HCT116 (cell line): Measurements from ENCODE around the gene SLC10A7. TPM values are rescaled to one million over a fixed set of nuclear protein-coding genes. Genes with fewer than 3 reads are reported as not detected.

ENCODE experiments used
- ATAC-seq: fragments of 200-7000 bp; cut with Tn5 transposase; 2 replicates; pipeline ENCODE4 v1.9.1; 2020; ENCODE audit warnings: mild to moderate bottlenecking, moderate library complexity
- BruUV-seq: library from RNA; stranded (reverse); fragments of 400-500 nt; replicated peaks from 2 replicates; lab custom pipeline; 2021; lab: Mats Ljungman, UMichigan
- CTCF ChIA-PET: fragments of 300-600 bp; sonication (Branson Sonifier 250); formaldehyde crosslinking; loops from one replicate; lab custom pipeline; 2021; ENCODE audit warnings: antibody characterized with exemption; lab: Charles Lee
- POLR2A ChIA-PET: fragments of 300-600, 350-600 bp; sonication (Branson Sonifier 250); formaldehyde crosslinking; loops from one replicate; lab custom pipeline; 2021; ENCODE audit warnings: antibody characterized with exemption; lab: Charles Lee
- RAD21 ChIA-PET, 2 experiments: fragments of 300-600 bp; sonication (Branson Sonifier 250); formaldehyde crosslinking; loops; one replicate each; lab custom pipeline; 2023; ENCODE audit warnings: low total read pairs in 2 of 2; ENCODE audit not compliant: uncharacterized antibody in 2 of 2, unreplicated experiment in 2 of 2, low non-redundant PET in 1 of 2; lab: Charles Lee
- DNase-seq: peaks from one replicate; pipeline ENCODE4 v3.0.0-alpha.2; 2010; ENCODE audit warnings: low read depth, low spot score
- H2AFZ ChIP-seq: fragments of 200-600 bp; shearing (Covaris generic), sonication (generic); 2 replicates; pipeline ENCODE4 v1.6.1; 2017; ENCODE audit warnings: low read depth, mixed run types, mixed read lengths, antibody characterized with exemption, low read length; ENCODE audit not compliant: poor library complexity, severe bottlenecking
- H3K27ac ChIP-seq: 2 replicates; pipeline ENCODE4 v1.5.1; 2012; ENCODE audit warnings: low read depth, low read length
- H3K27me3 ChIP-seq: fragments of 200-600 bp; sonication (generic); 2 replicates; pipeline ENCODE4 v1.6.1; 2016; ENCODE audit warnings: mixed run types, low read length, mixed read lengths; ENCODE audit not compliant: insufficient read depth
- H3K36me3 ChIP-seq, 2 experiments: fragments of 200-500 bp in 1 of 2; fragments of 200-600 bp in 1 of 2; sonication (Bioruptor generic) in 1 of 2; sonication (generic) in 1 of 2; 2 replicates each; pipeline versions ENCODE4 v1.5.1 to v1.6.1; 2014 to 2016; ENCODE audit warnings: low read length in 2 of 2, inconsistent platforms in 1 of 2, mixed read lengths in 1 of 2, mixed run types in 1 of 2; ENCODE audit not compliant: insufficient read depth in 2 of 2, control insufficient read depth in 1 of 2
- H3K4me1 ChIP-seq, 2 experiments: fragments of 200-600 bp in 1 of 2; sonication (generic) in 1 of 2; 2 replicates each; pipeline versions ENCODE4 v1.5.1 to v1.6.1; 2012 to 2017; ENCODE audit warnings: low read length in 2 of 2, inconsistent platforms in 1 of 2, mild to moderate bottlenecking in 1 of 2, mixed read lengths in 1 of 2, mixed run types in 1 of 2, moderate library complexity in 1 of 2; ENCODE audit not compliant: insufficient read depth in 2 of 2, control insufficient read depth in 1 of 2
- H3K4me2 ChIP-seq: fragments of 200-600 bp; sonication (generic); 2 replicates; pipeline ENCODE4 v1.6.1; 2017; ENCODE audit warnings: mixed run types, low read length, mixed read lengths
- H3K4me3 ChIP-seq, 2 experiments: fragments of 200-600 bp in 1 of 2; sonication (generic) in 1 of 2; replicated peaks in 1 of 2; 2 replicates each; pipeline ENCODE4 v1.5.1; 2011 to 2016; ENCODE audit warnings: low read length in 2 of 2, control low read depth in 1 of 2, low read depth in 1 of 2, mild to moderate bottlenecking in 1 of 2, mixed read lengths in 1 of 2, mixed run types in 1 of 2
- H3K79me2 ChIP-seq: fragments of 200-600 bp; sonication (generic); 2 replicates; pipeline ENCODE4 v1.6.1; 2017; ENCODE audit warnings: mild to moderate bottlenecking, mixed run types, low read length, moderate library complexity, mixed read lengths; ENCODE audit not compliant: insufficient read depth
- H3K9ac ChIP-seq: fragments of 200-600 bp; sonication (generic); 2 replicates; pipeline ENCODE4 v1.6.1; 2016; ENCODE audit warnings: low read length, mixed read lengths
- H3K9me2 ChIP-seq: fragments of 200-600 bp; sonication (generic), shearing (Covaris generic); 2 replicates; pipeline ENCODE4 v1.6.1; 2017; ENCODE audit warnings: mixed run types, mild to moderate bottlenecking, moderate library complexity; ENCODE audit not compliant: insufficient read depth
- H3K9me3 ChIP-seq, 2 experiments: fragments of 200-500 bp in 1 of 2; fragments of 200-600 bp in 1 of 2; sonication (Bioruptor generic) in 1 of 2; sonication (generic) in 1 of 2; 2 replicates each; pipeline ENCODE4 v1.6.1; 2014 to 2017; ENCODE audit warnings: low read length in 2 of 2, mixed read lengths in 2 of 2, inconsistent platforms in 1 of 2, low read depth in 1 of 2, mild to moderate bottlenecking in 1 of 2, mixed run types in 1 of 2, moderate library complexity in 1 of 2; ENCODE audit not compliant: control insufficient read depth in 1 of 2, insufficient read depth in 1 of 2
- H4K20me1 ChIP-seq: fragments of 200-600 bp; sonication (generic), shearing (Covaris generic); 2 replicates; pipeline ENCODE4 v1.6.1; 2017; ENCODE audit warnings: mixed run types, mild to moderate bottlenecking, moderate library complexity; ENCODE audit not compliant: insufficient read depth
- CBX3 ChIP-seq: IDR thresholded peaks from 2 replicates; pipeline ENCODE4 v1.6.1; 2012; ENCODE audit warnings: low read depth
- EZH2 ChIP-seq: fragments of 200-600 bp; sonication (generic); IDR thresholded peaks from 2 replicates; pipeline ENCODE4 v1.6.1; 2017; ENCODE audit warnings: antibody characterized with exemption, mixed run types
- POLR2AphosphoS5 ChIP-seq: IDR thresholded peaks from 2 replicates; pipeline ENCODE4 v1.6.1; 2011; ENCODE audit warnings: mild to moderate bottlenecking, low read depth, low read length, moderate library complexity
- RAD21 ChIP-seq: IDR thresholded peaks from 2 replicates; pipeline ENCODE4 v1.6.1; 2012; ENCODE audit warnings: low read depth, mild to moderate bottlenecking
- SRF ChIP-seq: IDR thresholded peaks from 2 replicates; pipeline ENCODE4 v1.6.1; 2012; ENCODE audit warnings: low read depth
- TCF7L2 ChIP-seq: IDR thresholded peaks from 2 replicates; pipeline ENCODE4 v1.7.0; 2011; ENCODE audit warnings: borderline replicate concordance, inconsistent platforms; ENCODE audit not compliant: insufficient read depth, insufficient read length; ENCODE audit errors: extremely low read depth
- ZFX ChIP-seq: fragments of 450-650 bp; IDR thresholded peaks from 2 replicates; pipeline ENCODE4 v1.6.1; 2017
- ZNF274 ChIP-seq: fragments of 200-500 bp; sonication (Bioruptor generic); IDR thresholded peaks from 2 replicates; pipeline ENCODE4 v1.6.1; 2014; ENCODE audit warnings: mild to moderate bottlenecking, low read depth, low read length, inconsistent platforms
- intact Hi-C: fragments of 100-400 bp; cut with micrococcal nuclease; formaldehyde crosslinking; loops from 2 replicates; pipeline ENCODE4 v1.10.0; 2022
- total RNA-seq: library from RNA; stranded (reverse); gene quantifications from one replicate; pipeline ENCODE4 v1.2.1, GENCODE V29; 2021; ENCODE audit not compliant: unreplicated experiment
- TF ChIP-seq, protein P1 (sequence below), 3 experiments: fragments of 200-600 bp in 1 of 3; sonication (generic) in 1 of 3; IDR thresholded peaks in 2 of 3; conservative IDR thresholded peaks in 1 of 3; 2 replicates each; pipeline ENCODE4 v1.5.1; 2012 to 2017; ENCODE audit warnings: low read depth in 2 of 3, low read length in 2 of 3, antibody characterized with exemption in 1 of 3, borderline replicate concordance in 1 of 3, control low read depth in 1 of 3, mild to moderate bottlenecking in 1 of 3, mixed read lengths in 1 of 3, mixed run types in 1 of 3, moderate library complexity in 1 of 3; ENCODE audit not compliant: insufficient read depth in 1 of 3
- TF ChIP-seq, protein P2 (sequence below): IDR thresholded peaks from 2 replicates; pipeline ENCODE4 v1.6.1; 2012
- TF ChIP-seq, protein P3 (sequence below): IDR thresholded peaks from 2 replicates; pipeline ENCODE4 v1.6.1; 2011; ENCODE audit warnings: mild to moderate bottlenecking, low read length, moderate library complexity; ENCODE audit not compliant: insufficient replicate concordance; ENCODE audit errors: extremely low read depth

Gene SLC10A7
- total RNA-seq, 1 experiment from 2014 or later, result 5.5 TPM

DNA sequence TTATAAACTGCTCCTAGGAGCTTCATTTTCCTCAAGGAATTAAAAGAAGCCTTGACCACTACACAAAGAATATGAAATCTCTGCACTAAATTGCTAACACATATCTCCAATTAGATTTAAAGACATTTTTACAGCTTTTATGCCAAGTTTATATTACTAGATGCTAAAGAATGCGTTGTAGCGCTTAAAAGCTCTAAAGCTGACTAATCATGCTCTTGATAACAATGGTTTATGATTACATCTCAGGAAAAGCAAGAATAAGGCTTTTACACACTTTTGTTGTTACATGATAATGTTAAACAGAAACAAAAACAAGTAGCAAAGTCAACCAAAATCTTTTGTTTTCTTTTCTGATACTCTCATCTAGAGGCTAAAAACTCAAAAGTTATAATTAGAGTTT is 44.7 kb downstream of the SLC10A7 start:
- DNase-seq, result no peak
- Histone ChIP-seq H3K9me3 (no peaks in the 10 kb centered on the region), H3K4me1 (no peaks in the 10 kb centered on the region), H4K20me1 (no peaks in the 10 kb centered on the region), H3K27ac (no peak overlapping the region), H3K9me2 (no peaks in the 10 kb centered on the region), H3K27me3 (no peaks in the 10 kb centered on the region), H3K4me3 (no peak overlapping the region), H3K36me3 (no peaks in the 10 kb centered on the region), H2AFZ (no peak overlapping the region), H3K9ac (no peak overlapping the region), H3K79me2 (no peaks in the 10 kb centered on the region), H3K4me2 (no peak overlapping the region)
- RAD21 ChIA-PET, result interaction anchor here in 1 of 2 experiments (0.6 kb wide), 1 partner anchor 322 kb away, joined by 4 read pairs; no protein-coding TSS in a partner anchor
- intact Hi-C loops, result no loop called here
- CTCF ChIA-PET, result no interaction called here
- no TSS peak for BruUV-seq
- POLR2A ChIA-PET, result no interaction called here
- TF ChIP-seq POLR2AphosphoS5 (no peak), EZH2 (no peak), ZFX (no peak), ZNF274 (no peak), RAD21 (no peak), TCF7L2 (no peak), CBX3 (no peak), SRF (no peak)
- TF ChIP-seq, protein P1, sequence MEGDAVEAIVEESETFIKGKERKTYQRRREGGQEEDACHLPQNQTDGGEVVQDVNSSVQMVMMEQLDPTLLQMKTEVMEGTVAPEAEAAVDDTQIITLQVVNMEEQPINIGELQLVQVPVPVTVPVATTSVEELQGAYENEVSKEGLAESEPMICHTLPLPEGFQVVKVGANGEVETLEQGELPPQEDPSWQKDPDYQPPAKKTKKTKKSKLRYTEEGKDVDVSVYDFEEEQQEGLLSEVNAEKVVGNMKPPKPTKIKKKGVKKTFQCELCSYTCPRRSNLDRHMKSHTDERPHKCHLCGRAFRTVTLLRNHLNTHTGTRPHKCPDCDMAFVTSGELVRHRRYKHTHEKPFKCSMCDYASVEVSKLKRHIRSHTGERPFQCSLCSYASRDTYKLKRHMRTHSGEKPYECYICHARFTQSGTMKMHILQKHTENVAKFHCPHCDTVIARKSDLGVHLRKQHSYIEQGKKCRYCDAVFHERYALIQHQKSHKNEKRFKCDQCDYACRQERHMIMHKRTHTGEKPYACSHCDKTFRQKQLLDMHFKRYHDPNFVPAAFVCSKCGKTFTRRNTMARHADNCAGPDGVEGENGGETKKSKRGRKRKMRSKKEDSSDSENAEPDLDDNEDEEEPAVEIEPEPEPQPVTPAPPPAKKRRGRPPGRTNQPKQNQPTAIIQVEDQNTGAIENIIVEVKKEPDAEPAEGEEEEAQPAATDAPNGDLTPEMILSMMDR (IDR thresholded peaks at IDR 0.05 in 2 of 3, conservative IDR thresholded peaks at IDR 0.05 in 1 of 3; ENCODE audit: borderline replicate concordance in 1 of 3, insufficient read depth in 1 of 3, low read depth in 2 of 3, low read length in 2 of 3), result no peak
- TF ChIP-seq, protein P2, sequence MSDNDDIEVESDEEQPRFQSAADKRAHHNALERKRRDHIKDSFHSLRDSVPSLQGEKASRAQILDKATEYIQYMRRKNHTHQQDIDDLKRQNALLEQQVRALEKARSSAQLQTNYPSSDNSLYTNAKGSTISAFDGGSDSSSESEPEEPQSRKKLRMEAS, result no peak
- TF ChIP-seq, protein P3, sequence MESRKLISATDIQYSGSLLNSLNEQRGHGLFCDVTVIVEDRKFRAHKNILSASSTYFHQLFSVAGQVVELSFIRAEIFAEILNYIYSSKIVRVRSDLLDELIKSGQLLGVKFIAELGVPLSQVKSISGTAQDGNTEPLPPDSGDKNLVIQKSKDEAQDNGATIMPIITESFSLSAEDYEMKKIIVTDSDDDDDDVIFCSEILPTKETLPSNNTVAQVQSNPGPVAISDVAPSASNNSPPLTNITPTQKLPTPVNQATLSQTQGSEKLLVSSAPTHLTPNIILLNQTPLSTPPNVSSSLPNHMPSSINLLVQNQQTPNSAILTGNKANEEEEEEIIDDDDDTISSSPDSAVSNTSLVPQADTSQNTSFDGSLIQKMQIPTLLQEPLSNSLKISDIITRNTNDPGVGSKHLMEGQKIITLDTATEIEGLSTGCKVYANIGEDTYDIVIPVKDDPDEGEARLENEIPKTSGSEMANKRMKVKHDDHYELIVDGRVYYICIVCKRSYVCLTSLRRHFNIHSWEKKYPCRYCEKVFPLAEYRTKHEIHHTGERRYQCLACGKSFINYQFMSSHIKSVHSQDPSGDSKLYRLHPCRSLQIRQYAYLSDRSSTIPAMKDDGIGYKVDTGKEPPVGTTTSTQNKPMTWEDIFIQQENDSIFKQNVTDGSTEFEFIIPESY, result no peak
- no peak for ATAC-seq
